Measurements from ENCODE around the gene PDE3A. TPM values are rescaled to one million over a fixed set of nuclear protein-coding genes. Genes with fewer than 3 reads are reported as not detected.

PDE3A gene
- total RNA-seq, 1 donor from 2014 or later, result 27.9 TPM

- no peak for DNase-seq (ENCODE audit: low spot score)
- TF ChIP-seq, protein P1, sequence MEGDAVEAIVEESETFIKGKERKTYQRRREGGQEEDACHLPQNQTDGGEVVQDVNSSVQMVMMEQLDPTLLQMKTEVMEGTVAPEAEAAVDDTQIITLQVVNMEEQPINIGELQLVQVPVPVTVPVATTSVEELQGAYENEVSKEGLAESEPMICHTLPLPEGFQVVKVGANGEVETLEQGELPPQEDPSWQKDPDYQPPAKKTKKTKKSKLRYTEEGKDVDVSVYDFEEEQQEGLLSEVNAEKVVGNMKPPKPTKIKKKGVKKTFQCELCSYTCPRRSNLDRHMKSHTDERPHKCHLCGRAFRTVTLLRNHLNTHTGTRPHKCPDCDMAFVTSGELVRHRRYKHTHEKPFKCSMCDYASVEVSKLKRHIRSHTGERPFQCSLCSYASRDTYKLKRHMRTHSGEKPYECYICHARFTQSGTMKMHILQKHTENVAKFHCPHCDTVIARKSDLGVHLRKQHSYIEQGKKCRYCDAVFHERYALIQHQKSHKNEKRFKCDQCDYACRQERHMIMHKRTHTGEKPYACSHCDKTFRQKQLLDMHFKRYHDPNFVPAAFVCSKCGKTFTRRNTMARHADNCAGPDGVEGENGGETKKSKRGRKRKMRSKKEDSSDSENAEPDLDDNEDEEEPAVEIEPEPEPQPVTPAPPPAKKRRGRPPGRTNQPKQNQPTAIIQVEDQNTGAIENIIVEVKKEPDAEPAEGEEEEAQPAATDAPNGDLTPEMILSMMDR (IDR thresholded peaks at IDR 0.05), result no peak
- no peak overlapping the region for H3K27ac Mint-ChIP-seq (ENCODE audit: unreplicated experiment)
- no peaks in the 10 kb centered on the region for H3K9me3 Mint-ChIP-seq (ENCODE audit: low read depth)
- H3K4me3 Mint-ChIP-seq (ENCODE audit: unreplicated experiment), result no peak overlapping the region
- H3K27me3 Mint-ChIP-seq (ENCODE audit: low read depth), result no peaks in the 10 kb centered on the region
- no peaks in the 10 kb centered on the region for H3K36me3 Mint-ChIP-seq (ENCODE audit: low read depth)
- peaks cover 8% of the 10 kb centered on the region for H3K4me1 Mint-ChIP-seq (ENCODE audit: low read depth)
These were observed 208.2 kb downstream of the PDE3A start for GRCh38 chr12:20576528-20576927.

DNA sequence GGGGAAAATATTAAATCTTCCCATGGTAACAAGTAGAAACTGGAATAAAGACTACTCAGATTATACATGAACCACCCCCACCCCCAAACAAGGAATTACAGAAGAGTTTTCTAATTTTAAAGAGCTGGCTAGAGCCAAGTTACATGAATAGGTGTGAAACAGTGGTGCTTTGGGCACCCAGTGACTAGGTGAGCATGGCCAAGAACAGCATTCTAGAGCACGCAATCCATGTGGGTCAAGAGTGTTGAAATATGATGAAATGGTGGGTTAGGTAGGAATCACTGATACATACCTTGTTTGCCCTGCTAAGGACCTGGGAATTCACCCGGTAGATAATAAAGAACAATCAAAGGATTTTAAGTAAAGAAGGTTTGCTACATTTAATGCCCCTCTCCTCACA is 208.7 kb downstream of the PDE3A start:
- no peak overlapping the region for H3K27ac Mint-ChIP-seq (ENCODE audit: unreplicated experiment)
- no peaks in the 10 kb centered on the region for H3K36me3 Mint-ChIP-seq (ENCODE audit: low read depth)
- H3K4me1 Mint-ChIP-seq (ENCODE audit: low read depth), result peaks cover 4% of the 10 kb centered on the region
- H3K4me3 Mint-ChIP-seq (ENCODE audit: unreplicated experiment), result no peak overlapping the region
- no peaks in the 10 kb centered on the region for H3K9me3 Mint-ChIP-seq (ENCODE audit: low read depth)
- DNase-seq (ENCODE audit: low spot score), result no peak
- no peaks in the 10 kb centered on the region for H3K27me3 Mint-ChIP-seq (ENCODE audit: low read depth)
- TF ChIP-seq, protein P1 (IDR thresholded peaks at IDR 0.05), result no peak

- Mint-ChIP-seq H3K4me3 (ENCODE audit: unreplicated experiment) (no peak overlapping the region), H3K27ac (ENCODE audit: unreplicated experiment) (no peak overlapping the region), H3K9me3 (ENCODE audit: low read depth) (no peaks in the 10 kb centered on the region), H3K27me3 (ENCODE audit: low read depth) (no peaks in the 10 kb centered on the region), H3K4me1 (ENCODE audit: low read depth) (no peaks in the 10 kb centered on the region), H3K36me3 (ENCODE audit: low read depth) (no peaks in the 10 kb centered on the region)
- TF ChIP-seq, protein P1 (IDR thresholded peaks at IDR 0.05), result no peak
- DNase-seq (ENCODE audit: low spot score), result no peak
These were observed 209.8 kb downstream of the PDE3A start for GRCh38 chr12:20578142-20578541.

GRCh38 chr12:20585055-20585625 is 216.8 kb downstream of the PDE3A start:
- Mint-ChIP-seq H3K36me3 (ENCODE audit: low read depth) (no peaks in the 10 kb centered on the region), H3K27ac (ENCODE audit: unreplicated experiment) (no peak overlapping the region), H3K4me1 (ENCODE audit: low read depth) (peaks cover 5% of the 10 kb centered on the region), H3K4me3 (ENCODE audit: unreplicated experiment) (no peak overlapping the region), H3K27me3 (ENCODE audit: low read depth) (no peaks in the 10 kb centered on the region), H3K9me3 (ENCODE audit: low read depth) (no peaks in the 10 kb centered on the region)
- TF ChIP-seq, protein P1 (IDR thresholded peaks at IDR 0.05), result no peak
- no peak for DNase-seq (ENCODE audit: low spot score)

GRCh38 chr12:20585913-20586312 is 217.6 kb downstream of the PDE3A start:
- Mint-ChIP-seq H3K27me3 (ENCODE audit: low read depth) (no peaks in the 10 kb centered on the region), H3K4me1 (ENCODE audit: low read depth) (peaks cover 5% of the 10 kb centered on the region), H3K36me3 (ENCODE audit: low read depth) (no peaks in the 10 kb centered on the region), H3K27ac (ENCODE audit: unreplicated experiment) (no peak overlapping the region), H3K9me3 (ENCODE audit: low read depth) (no peaks in the 10 kb centered on the region), H3K4me3 (ENCODE audit: unreplicated experiment) (no peak overlapping the region)
- TF ChIP-seq, protein P1 (IDR thresholded peaks at IDR 0.05), result no peak
- no peak for DNase-seq (ENCODE audit: low spot score)
